Neural progenitor cell (in vitro differentiated cells): ENCODE results near the gene MYBPHL.

Experiments
- EZH2 ChIP-seq: fragments of 200-600 bp; sonication (generic); IDR thresholded peaks from 2 replicates; pipeline ENCODE4 v1.6.1; 2017; ENCODE audit warnings: antibody characterized with exemption, mild to moderate bottlenecking, moderate library complexity
- TF ChIP-seq, protein P1 (sequence below): fragments of 200-600 bp; sonication (generic); IDR thresholded peaks from 2 replicates; pipeline ENCODE4 v1.5.1; 2017; ENCODE audit warnings: antibody characterized with exemption, mild to moderate bottlenecking

DNA sequence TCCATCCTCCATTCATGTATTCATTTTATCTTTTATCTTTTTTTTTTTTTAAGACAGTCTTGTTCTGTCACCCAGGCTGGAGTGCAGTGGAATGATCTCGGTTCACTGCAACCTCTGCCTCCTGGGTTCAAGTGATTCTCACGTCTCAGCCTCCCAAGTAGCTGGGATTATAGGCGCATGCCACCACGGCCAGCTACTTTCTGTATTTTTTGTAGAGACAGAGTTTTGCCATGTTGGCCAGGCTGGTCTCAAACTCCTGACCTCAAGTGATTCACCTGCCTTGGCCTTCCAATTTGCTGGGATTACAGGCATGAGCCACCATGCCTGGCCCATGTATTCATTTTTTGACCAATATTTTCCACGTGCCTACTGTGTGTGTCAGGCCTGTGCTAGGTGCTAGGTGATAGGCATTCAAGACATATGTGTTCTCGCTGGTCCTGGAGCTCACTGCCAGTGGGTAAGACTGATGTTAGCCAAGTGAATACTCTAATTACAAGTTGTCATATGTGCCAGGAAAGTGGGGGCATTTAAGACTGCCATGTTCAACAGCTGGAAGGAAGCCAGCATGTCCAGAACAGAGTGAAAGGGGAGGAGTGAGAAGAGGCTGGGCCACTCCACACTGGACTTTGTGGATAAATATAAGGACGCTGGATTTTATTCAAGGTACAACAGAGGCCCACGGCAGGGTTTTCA is 62.8 kb downstream of the MYBPHL start:
- TF ChIP-seq, protein P1, sequence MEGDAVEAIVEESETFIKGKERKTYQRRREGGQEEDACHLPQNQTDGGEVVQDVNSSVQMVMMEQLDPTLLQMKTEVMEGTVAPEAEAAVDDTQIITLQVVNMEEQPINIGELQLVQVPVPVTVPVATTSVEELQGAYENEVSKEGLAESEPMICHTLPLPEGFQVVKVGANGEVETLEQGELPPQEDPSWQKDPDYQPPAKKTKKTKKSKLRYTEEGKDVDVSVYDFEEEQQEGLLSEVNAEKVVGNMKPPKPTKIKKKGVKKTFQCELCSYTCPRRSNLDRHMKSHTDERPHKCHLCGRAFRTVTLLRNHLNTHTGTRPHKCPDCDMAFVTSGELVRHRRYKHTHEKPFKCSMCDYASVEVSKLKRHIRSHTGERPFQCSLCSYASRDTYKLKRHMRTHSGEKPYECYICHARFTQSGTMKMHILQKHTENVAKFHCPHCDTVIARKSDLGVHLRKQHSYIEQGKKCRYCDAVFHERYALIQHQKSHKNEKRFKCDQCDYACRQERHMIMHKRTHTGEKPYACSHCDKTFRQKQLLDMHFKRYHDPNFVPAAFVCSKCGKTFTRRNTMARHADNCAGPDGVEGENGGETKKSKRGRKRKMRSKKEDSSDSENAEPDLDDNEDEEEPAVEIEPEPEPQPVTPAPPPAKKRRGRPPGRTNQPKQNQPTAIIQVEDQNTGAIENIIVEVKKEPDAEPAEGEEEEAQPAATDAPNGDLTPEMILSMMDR, result no peak
- no peak for TF ChIP-seq EZH2
